HepG2 (cell line): Measurements from ENCODE around the gene THBS4. TPM values are rescaled to one million over a fixed set of nuclear protein-coding genes. Genes with fewer than 3 reads are reported as not detected.
A peak's percentile ranks its signal among the peaks of the same experiment; 100 is the strongest.

Experiments
- AGO1 ChIP-seq: fragments of 200-400 bp; formaldehyde crosslinking; IDR thresholded peaks from 2 replicates; pipeline ENCODE4 v1.6.1; 2017; ENCODE audit warnings: mild to moderate bottlenecking, low read depth, low read length, moderate library complexity; ENCODE audit not compliant: poor library complexity, severe bottlenecking
- CHD4 ChIP-seq: fragments of 200-600 bp; sonication (generic); IDR thresholded peaks from 2 replicates; pipeline ENCODE4 v1.7.0; 2017; ENCODE audit warnings: mild to moderate bottlenecking, low read length, borderline replicate concordance
- DDIT3 ChIP-seq: sonication (generic); formaldehyde crosslinking; IDR thresholded peaks from 2 replicates; pipeline ENCODE4 v1.4.0; 2020; ENCODE audit warnings: mild to moderate bottlenecking, missing genetic modification reagents
- FOXC1 ChIP-seq: sonication (generic); formaldehyde crosslinking; IDR thresholded peaks from 2 replicates; pipeline ENCODE4 v1.8.0; 2022; ENCODE audit warnings: mild to moderate bottlenecking, missing genetic modification reagents, borderline replicate concordance
- FOXJ3 ChIP-seq: sonication (generic); formaldehyde crosslinking; IDR thresholded peaks from 2 replicates; pipeline ENCODE4 v1.4.0; 2020; ENCODE audit warnings: missing genetic modification reagents, mild to moderate bottlenecking, borderline replicate concordance
- GATAD1 ChIP-seq: IDR thresholded peaks from 2 replicates; pipeline ENCODE4 v1.6.1; 2016; ENCODE audit warnings: missing genetic modification reagents, missing compliant biosample characterization
- KAT2B ChIP-seq: fragments of 150-350 bp; IDR thresholded peaks from 2 replicates; pipeline ENCODE4 v1.6.1; 2014; ENCODE audit warnings: low read depth, low read length, borderline replicate concordance
- KAT8 ChIP-seq: IDR thresholded peaks from 2 replicates; pipeline ENCODE4 v1.6.1; 2016; ENCODE audit warnings: missing genetic modification reagents, missing compliant biosample characterization
- KMT2B ChIP-seq: IDR thresholded peaks from 2 replicates; pipeline ENCODE4 v1.6.1; 2016; ENCODE audit warnings: missing genetic modification reagents, missing compliant biosample characterization
- NONO ChIP-seq, 2 experiments: fragments of 450-650 bp in 1 of 2; sonication (generic) in 1 of 2; formaldehyde crosslinking in 1 of 2; IDR thresholded peaks in 1 of 2; conservative IDR thresholded peaks in 1 of 2; 2 replicates each; pipeline versions ENCODE4 v1.6.1 to v1.8.0; 2017 to 2022; ENCODE audit warnings: mild to moderate bottlenecking in 1 of 2, missing genetic modification reagents in 1 of 2, moderate library complexity in 1 of 2
- NR2F1 ChIP-seq, 2 experiments: fragments of 450-650 bp in 1 of 2; formaldehyde crosslinking in 1 of 2; IDR thresholded peaks; 2 replicates each; pipeline versions ENCODE4 v1.5.0 to v1.6.1; 2016 to 2020; ENCODE audit warnings: mild to moderate bottlenecking in 1 of 2, missing compliant biosample characterization in 1 of 2, missing genetic modification reagents in 1 of 2, moderate library complexity in 1 of 2
- PAXIP1 ChIP-seq: sonication (generic); formaldehyde crosslinking; conservative IDR thresholded peaks from 2 replicates; pipeline ENCODE4 v1.4.0; 2020; ENCODE audit warnings: mild to moderate bottlenecking, missing genetic modification reagents, moderate library complexity
- POLR2G ChIP-seq: fragments of 200-400 bp; formaldehyde crosslinking; IDR thresholded peaks from 2 replicates; pipeline ENCODE4 v1.6.1; 2018; ENCODE audit warnings: mild to moderate bottlenecking, low read depth, low read length, moderate library complexity
- RXRA ChIP-seq: sonication (generic); formaldehyde crosslinking; IDR thresholded peaks from 2 replicates; pipeline ENCODE4 v1.5.1; 2020; ENCODE audit warnings: missing genetic modification reagents
- STAT5B ChIP-seq: sonication (generic); formaldehyde crosslinking; IDR thresholded peaks from 2 replicates; pipeline ENCODE4 v1.4.0; 2020; ENCODE audit warnings: missing genetic modification reagents
- TARDBP ChIP-seq: sonication (generic); formaldehyde crosslinking; IDR thresholded peaks from 2 replicates; pipeline ENCODE4 v1.8.0; 2022; ENCODE audit warnings: mild to moderate bottlenecking, missing genetic modification reagents
- TCF7L2 ChIP-seq: IDR thresholded peaks from 2 replicates; pipeline ENCODE4 v1.6.1; 2011; ENCODE audit warnings: mild to moderate bottlenecking, low read depth, low read length, moderate library complexity
- ZFX ChIP-seq: sonication (generic); formaldehyde crosslinking; IDR thresholded peaks from 2 replicates; pipeline ENCODE4 v1.4.0; 2020; ENCODE audit warnings: mild to moderate bottlenecking, low read depth, missing genetic modification reagents, moderate library complexity
- ZNF317 ChIP-seq: sonication (generic); formaldehyde crosslinking; IDR thresholded peaks from 2 replicates; pipeline ENCODE4 v1.5.0; 2020; ENCODE audit warnings: mild to moderate bottlenecking, missing genetic modification reagents
- ZNF652 ChIP-seq: IDR thresholded peaks from 2 replicates; pipeline ENCODE4 v1.6.1; 2016; ENCODE audit warnings: low read depth, borderline replicate concordance
- ZNF747 ChIP-seq: sonication (generic); formaldehyde crosslinking; IDR thresholded peaks from 2 replicates; pipeline ENCODE4 v1.8.1; 2023; ENCODE audit warnings: missing genetic modification reagents, mild to moderate bottlenecking, borderline replicate concordance
- polyA plus RNA-seq, 8 experiments: library from polyadenylated mRNA; depleted of rRNA in 3 of 8; stranded (reverse) in 7 of 8; unstranded in 1 of 8; fragments of >200 nt; fragmentation: Illumina TruSeq in 4 of 8; extraction: Trizol in 4 of 8; gene quantifications; 2 replicates each; pipeline versions ENCODE4 v1.2.1 to v1.2.3, GENCODE V29; 2011 to 2016; ENCODE audit warnings: low read depth in 4 of 8, missing spikeins in 1 of 8, mixed read lengths in 1 of 8; ENCODE audit not compliant: insufficient read depth in 1 of 8
- total RNA-seq, 5 experiments: library from RNA; depleted of rRNA; stranded (reverse); fragments of >200 nt; fragmentation: Illumina TruSeq; extraction: Trizol; gene quantifications; 2 replicates each; pipeline ENCODE4 v1.2.3, GENCODE V29; 2016; ENCODE audit warnings: low read depth in 1 of 5
- TF ChIP-seq, protein P1 (sequence below): sonication (generic); formaldehyde crosslinking; IDR thresholded peaks from 2 replicates; pipeline ENCODE4 v1.4.0; 2020; ENCODE audit warnings: missing genetic modification reagents

THBS4 gene
- total and polyA plus RNA-seq, 2 of the 13 experiments (the other 11 are each of a cell fraction or from before 2014, with no cell fraction given) = 0.60 to 1.2 TPM

GRCh38 chr5:80105698-80106439 is 70.7 kb downstream of the THBS4 start (continued):
- TF ChIP-seq, protein P1, sequence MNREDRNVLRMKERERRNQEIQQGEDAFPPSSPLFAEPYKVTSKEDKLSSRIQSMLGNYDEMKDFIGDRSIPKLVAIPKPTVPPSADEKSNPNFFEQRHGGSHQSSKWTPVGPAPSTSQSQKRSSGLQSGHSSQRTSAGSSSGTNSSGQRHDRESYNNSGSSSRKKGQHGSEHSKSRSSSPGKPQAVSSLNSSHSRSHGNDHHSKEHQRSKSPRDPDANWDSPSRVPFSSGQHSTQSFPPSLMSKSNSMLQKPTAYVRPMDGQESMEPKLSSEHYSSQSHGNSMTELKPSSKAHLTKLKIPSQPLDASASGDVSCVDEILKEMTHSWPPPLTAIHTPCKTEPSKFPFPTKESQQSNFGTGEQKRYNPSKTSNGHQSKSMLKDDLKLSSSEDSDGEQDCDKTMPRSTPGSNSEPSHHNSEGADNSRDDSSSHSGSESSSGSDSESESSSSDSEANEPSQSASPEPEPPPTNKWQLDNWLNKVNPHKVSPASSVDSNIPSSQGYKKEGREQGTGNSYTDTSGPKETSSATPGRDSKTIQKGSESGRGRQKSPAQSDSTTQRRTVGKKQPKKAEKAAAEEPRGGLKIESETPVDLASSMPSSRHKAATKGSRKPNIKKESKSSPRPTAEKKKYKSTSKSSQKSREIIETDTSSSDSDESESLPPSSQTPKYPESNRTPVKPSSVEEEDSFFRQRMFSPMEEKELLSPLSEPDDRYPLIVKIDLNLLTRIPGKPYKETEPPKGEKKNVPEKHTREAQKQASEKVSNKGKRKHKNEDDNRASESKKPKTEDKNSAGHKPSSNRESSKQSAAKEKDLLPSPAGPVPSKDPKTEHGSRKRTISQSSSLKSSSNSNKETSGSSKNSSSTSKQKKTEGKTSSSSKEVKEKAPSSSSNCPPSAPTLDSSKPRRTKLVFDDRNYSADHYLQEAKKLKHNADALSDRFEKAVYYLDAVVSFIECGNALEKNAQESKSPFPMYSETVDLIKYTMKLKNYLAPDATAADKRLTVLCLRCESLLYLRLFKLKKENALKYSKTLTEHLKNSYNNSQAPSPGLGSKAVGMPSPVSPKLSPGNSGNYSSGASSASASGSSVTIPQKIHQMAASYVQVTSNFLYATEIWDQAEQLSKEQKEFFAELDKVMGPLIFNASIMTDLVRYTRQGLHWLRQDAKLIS (CRISPR knock-in tag) = no peak
- TF ChIP-seq ZNF652 (no peak), NR2F1 (CRISPR knock-in tag; IDR thresholded peaks at IDR 0.05) (peak in 1 of 2 experiments; percentile 57; a peak in 1 of 4 replicates), POLR2G (no peak), KMT2B (CRISPR knock-in tag) (no peak), CHD4 (0 out of 2 replicates have a peak, but pooled peaks have one; percentile 32), ZNF747 (no peak), PAXIP1 (CRISPR knock-in tag) (peak; percentile 88), DDIT3 (CRISPR knock-in tag) (no peak), STAT5B (CRISPR knock-in tag) (no peak), TARDBP (peak; percentile 68; the same call in 1 of the 2 replicates), AGO1 (no peak), ZNF317 (CRISPR knock-in tag) (peak; percentile 61; the same call in 1 of the 2 replicates), GATAD1 (CRISPR knock-in tag) (no peak), ZFX (CRISPR knock-in tag) (peak; percentile 62; the same call in 1 of the 2 replicates), FOXJ3 (CRISPR knock-in tag) (peak; percentile 35; the same call in 1 of the 2 replicates), NONO (IDR thresholded peaks at IDR 0.05) (no peak), NONO (CRISPR knock-in tag; conservative IDR thresholded peaks at IDR 0.05) (no peak; the same call in 1 of the 2 replicates), TCF7L2 (no peak), KAT2B (no peak), RXRA (CRISPR knock-in tag) (peak; percentile 97), KAT8 (CRISPR knock-in tag) (peak; percentile 43; the same call in 1 of the 2 replicates), FOXC1 (CRISPR knock-in tag) (no peak)
